Measurements from ENCODE around the gene RACK1. TPM values are rescaled to one million over a fixed set of nuclear protein-coding genes. Genes with fewer than 3 reads are reported as not detected.

RACK1 gene
- total and polyA plus RNA-seq, 2 of the 13 experiments (the other 11 are each of a cell fraction or from before 2014, with no cell fraction given): 2,514 to 6,141 TPM

GRCh38 chr5:181212080-181212479, 31.6 kb downstream of the RACK1 start:
- H3K27ac ChIP-seq (ENCODE audit: extremely low read length, insufficient read depth, low read length): no peak overlapping the region
- ChIA-PET POLR2A (no interaction called here), CTCF (ENCODE audit: low intra/inter-chr PET ratio, low total read pairs) (no interaction called here)
- H3K4me3 ChIP-seq (replicated peaks in 1 of 3; ENCODE audit: insufficient read depth in 1 of 3, low read depth in 2 of 3, low read length in 3 of 3): no peak overlapping the region
- no peak overlapping the region for H2AFZ ChIP-seq (ENCODE audit: low read length)
- H3K4me2 ChIP-seq (ENCODE audit: low read depth, low read length): no peak overlapping the region
- intact Hi-C loops (cut with micrococcal nuclease; ENCODE audit: unreplicated experiment) (no loop called here), in situ Hi-C loops (cut with HindIII; ENCODE audit: extremely low pct_ligation_motif_present, low pct_unique_long_range_greater_than_20kb) (no loop called here)
- BruUV-seq (replicated peaks): no TSS peak
- no peak overlapping the region for H3K9ac ChIP-seq (ENCODE audit: insufficient read depth, low read depth, low read length)
- no peak for TF ChIP-seq ZNF616 (CRISPR knock-in tag; IDR thresholded peaks at IDR 0.05; ENCODE audit: low read depth)
- TF ChIP-seq TRIM24 (CRISPR knock-in tag; IDR thresholded peaks at IDR 0.05): no peak
- no peak for TF ChIP-seq ZSCAN29 (CRISPR knock-in tag; conservative IDR thresholded peaks at IDR 0.05)
- no peak for TF ChIP-seq DPF2 (CRISPR knock-in tag; IDR thresholded peaks at IDR 0.05; ENCODE audit: borderline replicate concordance, low read depth)
- no peak for TF ChIP-seq MBNL3 (CRISPR knock-in tag; conservative IDR thresholded peaks at IDR 0.05)
- no peak for TF ChIP-seq TFDP1 (CRISPR knock-in tag; IDR thresholded peaks at IDR 0.05; ENCODE audit: borderline replicate concordance)
- no peak for TF ChIP-seq SALL1 (CRISPR knock-in tag; IDR thresholded peaks at IDR 0.05)
- TF ChIP-seq ZNF10 (CRISPR knock-in tag; IDR thresholded peaks at IDR 0.05; ENCODE audit: borderline replicate concordance, low read depth): no peak
- peaks cover 7% of the 10 kb centered on the region; the same call in 1 of the 2 replicates for H3K4me1 ChIP-seq (ENCODE audit: insufficient read depth, low read length)
- ATAC-seq (no peak), DNase-seq (ENCODE audit: low spot score) (no peak), FAIRE-seq (no peak)
- H3K27me3 ChIP-seq (ENCODE audit: control insufficient read depth in 1 of 2, insufficient read depth in 2 of 2, low read length in 2 of 2): peaks cover 0 to 2% of the 10 kb centered on the region in 2 experiments; a peak in 1 of 5 replicates
- H3K9me3 ChIP-seq (ENCODE audit: low read length): no peaks in the 10 kb centered on the region
- H3K36me3 ChIP-seq (replicated peaks in 1 of 2; ENCODE audit: control insufficient read depth in 1 of 2, insufficient read depth in 2 of 2, low read length in 2 of 2): no peaks in the 10 kb centered on the region
- WGBS (ENCODE audit: low lambda C conversion rate): 56% methylated on average over 6 of the region's 6 CpGs
- H4K20me1 ChIP-seq (ENCODE audit: insufficient read depth, low read length): no peaks in the 10 kb centered on the region
- no peaks in the 10 kb centered on the region for H3K79me2 ChIP-seq (ENCODE audit: insufficient read depth, low read length)

GRCh38 chr5:181211208-181211607, 32.5 kb downstream of the RACK1 start:
- Histone ChIP-seq H3K36me3 (replicated peaks in 1 of 2; ENCODE audit: control insufficient read depth in 1 of 2, insufficient read depth in 2 of 2, low read length in 2 of 2) (no peaks in the 10 kb centered on the region), H3K4me1 (ENCODE audit: insufficient read depth, low read length) (peaks cover 5% of the 10 kb centered on the region; the same call in 1 of the 2 replicates), H3K4me2 (ENCODE audit: low read depth, low read length) (no peak overlapping the region), H3K27ac (ENCODE audit: extremely low read length, insufficient read depth, low read length) (no peak overlapping the region), H3K9me3 (ENCODE audit: low read length) (no peaks in the 10 kb centered on the region), H3K27me3 (ENCODE audit: control insufficient read depth in 1 of 2, insufficient read depth in 2 of 2, low read length in 2 of 2) (peaks cover 0 to 3% of the 10 kb centered on the region in 2 experiments; a peak in 1 of 5 replicates), H3K79me2 (ENCODE audit: insufficient read depth, low read length) (no peaks in the 10 kb centered on the region), H3K9ac (ENCODE audit: insufficient read depth, low read depth, low read length) (no peak overlapping the region), H3K4me3 (replicated peaks in 1 of 3; ENCODE audit: insufficient read depth in 1 of 3, low read depth in 2 of 3, low read length in 3 of 3) (no peak overlapping the region), H2AFZ (ENCODE audit: low read length) (no peak overlapping the region), H4K20me1 (ENCODE audit: insufficient read depth, low read length) (no peaks in the 10 kb centered on the region)
- intact Hi-C loops (cut with micrococcal nuclease; ENCODE audit: unreplicated experiment) (no loop called here), in situ Hi-C loops (cut with HindIII; ENCODE audit: extremely low pct_ligation_motif_present, low pct_unique_long_range_greater_than_20kb) (no loop called here)
- POLR2A ChIA-PET: no interaction called here
- no peak for DNase-seq (ENCODE audit: low spot score)
- 23% methylated on average over 7 of the region's 7 CpGs for WGBS (ENCODE audit: low lambda C conversion rate)
- TF ChIP-seq HHEX (CRISPR knock-in tag; IDR thresholded peaks at IDR 0.05) (no peak), PATZ1 (CRISPR knock-in tag; IDR thresholded peaks at IDR 0.05) (peak; percentile 55), STAG1 (CRISPR knock-in tag; IDR thresholded peaks at IDR 0.05) (peak; percentile 18), CTCF (CRISPR knock-in tag; IDR thresholded peaks at IDR 0.05) (peak; percentile 40)
- ATAC-seq: no peak
- no peak for FAIRE-seq
- CTCF ChIA-PET (ENCODE audit: low intra/inter-chr PET ratio, low total read pairs): no interaction called here
- BruUV-seq (replicated peaks): no TSS peak

Measured in HepG2 (cell line).